Measurements from ENCODE around the gene RIT1. TPM values are rescaled to one million over a fixed set of nuclear protein-coding genes. Genes with fewer than 3 reads are reported as not detected.

Gene RIT1
- total and polyA plus RNA-seq, 2 of the 8 experiments (the other 6 are each of a cell fraction or from before 2014, with no cell fraction given), result 25.3 to 26.8 TPM

- H4K8ac ChIP-seq (ENCODE audit: extremely low read depth, insufficient read depth, low read length), result no peak overlapping the region
- no peak overlapping the region for H3K23ac ChIP-seq (ENCODE audit: insufficient read length)
- H3K79me1 ChIP-seq (ENCODE audit: low read depth, low read length), result no peaks in the 10 kb centered on the region
- H3K23me2 ChIP-seq (ENCODE audit: low read depth, low read length), result no peaks in the 10 kb centered on the region
- ChIA-PET CTCF (ENCODE audit: partially characterized antibody) (interaction anchor here (0.8 to 3.0 kb wide), 6 partner anchors 9 to 119 kb away, joined by 4 to 17 read pairs (median 8); partner anchors contain the start of gene ARHGEF2), POLR2A (ENCODE audit: partially characterized antibody) (interaction anchor here (0.6 to 1.7 kb wide), 5 partner anchors 11 to 222 kb away, joined by 3 to 4 read pairs (median 3); partner anchors contain the start of gene ARHGEF2)
- H3K79me2 ChIP-seq (ENCODE audit: control insufficient read depth in 1 of 2, insufficient read depth in 2 of 2, low read length in 2 of 2), result no peaks in the 10 kb centered on the region
- H3K4me3 ChIP-seq (ENCODE audit: extremely low read depth in 1 of 4, insufficient read depth in 2 of 4, low read depth in 3 of 4, low read length in 4 of 4), result no peak overlapping the region
- H3K56ac ChIP-seq (replicated peaks; ENCODE audit: insufficient read length, low read depth, low read length), result no peak overlapping the region
- FAIRE-seq (no peak), DNase-seq (ENCODE audit: low read depth in 1 of 2, low spot score in 2 of 2) (no peak)
- H3K14ac ChIP-seq (ENCODE audit: insufficient read length), result no peak overlapping the region
- no peak overlapping the region for H4K91ac ChIP-seq (replicated peaks; ENCODE audit: insufficient read length, low read length)
- H3K27me3 ChIP-seq (replicated peaks in 1 of 4; ENCODE audit: control insufficient read depth in 3 of 4, extremely low read depth in 1 of 4, insufficient read depth in 3 of 4, low read length in 3 of 4), result no peaks in the 10 kb centered on the region
- WGBS, 2 experiments (ENCODE audit: extremely low coverage in 1 of 2, insufficient coverage in 1 of 2, insufficient read length in 1 of 2, insufficient replicate concordance in 2 of 2, low coverage in 1 of 2, low lambda C conversion rate in 2 of 2, missing lambda C conversion rate in 1 of 2), result 98% methylated on average over 4 of the region's 4 CpGs; no CpG with 5 or more reads in 1 of the 2 experiments
- H2AFZ ChIP-seq (ENCODE audit: low read length), result no peak overlapping the region
- TF ChIP-seq HDAC2 (IDR thresholded peaks at IDR 0.05; ENCODE audit: borderline replicate concordance in 1 of 2, low read depth in 2 of 2, low read length in 2 of 2), result no peak
- TF ChIP-seq, protein P1, sequence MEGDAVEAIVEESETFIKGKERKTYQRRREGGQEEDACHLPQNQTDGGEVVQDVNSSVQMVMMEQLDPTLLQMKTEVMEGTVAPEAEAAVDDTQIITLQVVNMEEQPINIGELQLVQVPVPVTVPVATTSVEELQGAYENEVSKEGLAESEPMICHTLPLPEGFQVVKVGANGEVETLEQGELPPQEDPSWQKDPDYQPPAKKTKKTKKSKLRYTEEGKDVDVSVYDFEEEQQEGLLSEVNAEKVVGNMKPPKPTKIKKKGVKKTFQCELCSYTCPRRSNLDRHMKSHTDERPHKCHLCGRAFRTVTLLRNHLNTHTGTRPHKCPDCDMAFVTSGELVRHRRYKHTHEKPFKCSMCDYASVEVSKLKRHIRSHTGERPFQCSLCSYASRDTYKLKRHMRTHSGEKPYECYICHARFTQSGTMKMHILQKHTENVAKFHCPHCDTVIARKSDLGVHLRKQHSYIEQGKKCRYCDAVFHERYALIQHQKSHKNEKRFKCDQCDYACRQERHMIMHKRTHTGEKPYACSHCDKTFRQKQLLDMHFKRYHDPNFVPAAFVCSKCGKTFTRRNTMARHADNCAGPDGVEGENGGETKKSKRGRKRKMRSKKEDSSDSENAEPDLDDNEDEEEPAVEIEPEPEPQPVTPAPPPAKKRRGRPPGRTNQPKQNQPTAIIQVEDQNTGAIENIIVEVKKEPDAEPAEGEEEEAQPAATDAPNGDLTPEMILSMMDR (IDR thresholded peaks at IDR 0.05; ENCODE audit: control extremely low read depth in 1 of 3, insufficient read depth in 1 of 3, low read depth in 1 of 3, low read length in 3 of 3), result no peak
- peaks cover 24 to 58% (median 38%) of the 10 kb centered on the region in 4 experiments for H3K36me3 ChIP-seq (ENCODE audit: control insufficient read depth in 2 of 4, insufficient read depth in 4 of 4, low read length in 3 of 4)
- H2BK20ac ChIP-seq (ENCODE audit: low read length), result no peak overlapping the region
- no peak overlapping the region for H3K9ac ChIP-seq (replicated peaks in 1 of 4; ENCODE audit: extremely low read depth in 1 of 4, low read depth in 3 of 4, low read length in 3 of 4)
- H4K20me1 ChIP-seq (replicated peaks in 1 of 2; ENCODE audit: control insufficient read depth in 1 of 2, insufficient read depth in 2 of 2, low read length in 2 of 2), result peaks cover 0 to 3% of the 10 kb centered on the region in 2 experiments
- H4K5ac ChIP-seq (ENCODE audit: insufficient read length, low read depth, low read length), result no peak overlapping the region
- no peak overlapping the region for H2BK120ac ChIP-seq (replicated peaks; ENCODE audit: low read depth, low read length)
- H3K4me2 ChIP-seq (ENCODE audit: insufficient read depth in 1 of 2, low read depth in 2 of 2, low read length in 2 of 2), result no peak overlapping the region
- no peak overlapping the region for H2BK12ac ChIP-seq (ENCODE audit: low read depth, low read length)
- no peak overlapping the region for H2AK5ac ChIP-seq (ENCODE audit: low read depth, low read length)
- H3K18ac ChIP-seq (ENCODE audit: extremely low read depth, low read length), result no peak overlapping the region
- no peak overlapping the region for H3K27ac ChIP-seq (ENCODE audit: low read depth, low read length)
- no peak overlapping the region for H2BK15ac ChIP-seq (ENCODE audit: low read length)
- H3K4ac ChIP-seq (replicated peaks; ENCODE audit: insufficient read length, low read depth, low read length), result no peak overlapping the region
- peaks cover 0 to 8% (median 4%) of the 10 kb centered on the region in 4 experiments; a peak in 4 of 7 replicates for H3K4me1 ChIP-seq (replicated peaks in 1 of 4; ENCODE audit: control insufficient read depth in 3 of 4, insufficient read depth in 4 of 4, low read length in 3 of 4)
- no peaks in the 10 kb centered on the region for H3K9me3 ChIP-seq (ENCODE audit: insufficient read depth in 2 of 2, low read depth in 1 of 2, low read length in 1 of 2)
- H2BK5ac ChIP-seq (ENCODE audit: low read depth, low read length), result no peak overlapping the region
These were observed 36.1 kb upstream of the RIT1 start for GRCh38 chr1:155947292-155947691.
